Body of pancreas (tissue), 4 donors: Measurements from ENCODE around the gene HOXC10. TPM values are rescaled to one million over a fixed set of nuclear protein-coding genes. Genes with fewer than 3 reads are reported as not detected.

Experiments
- ATAC-seq: fragments of 150-250 bp; one replicate; pipeline ENCODE4 v1.9.1; 2016
- DNase-seq, 4 donors: peaks; one replicate each; pipeline ENCODE4 v3.0.0-alpha.2; 2019
- H3K27ac ChIP-seq, 4 donors: fragments of 200-600 bp; sonication (generic); 1 replicate in 3 of 4; 2 replicates in 1 of 4; pipeline versions ENCODE4 v1.5.1 to v1.6.1; 2016 to 2019; ENCODE audit warnings: mild to moderate bottlenecking in 1 of 4, mixed read lengths in 1 of 4, moderate library complexity in 1 of 4
- H3K27me3 ChIP-seq, 2 donors: fragments of 200-600 bp; sonication (generic); one replicate each; pipeline ENCODE4 v1.6.0; 2016; ENCODE audit warnings: mild to moderate bottlenecking in 1 of 2
- H3K36me3 ChIP-seq, 2 donors: fragments of 200-600 bp; sonication (generic); replicated peaks in 1 of 2; 2 replicates each; pipeline ENCODE4 v1.5.1; 2016; ENCODE audit warnings: low read depth in 2 of 2; ENCODE audit not compliant: insufficient read depth in 1 of 2
- H3K4me1 ChIP-seq: fragments of 200-600 bp; sonication (generic); one replicate; pipeline ENCODE4 v1.6.0; 2016
- H3K4me3 ChIP-seq, 2 donors: fragments of 200-600 bp; sonication (generic); 1 replicate in 1 of 2; 2 replicates in 1 of 2; pipeline ENCODE4 v1.5.1; 2016 to 2019
- H3K9me3 ChIP-seq, 3 donors: fragments of 200-600 bp; sonication (generic); 1 replicate in 2 of 3; 2 replicates in 1 of 3; pipeline ENCODE4 v1.5.1; 2016
- CTCF ChIP-seq, 7 experiments: fragments of 450-650 bp in 4 of 7; fragments of 200-600 bp in 3 of 7; sonication (generic) in 3 of 7; IDR thresholded peaks; one replicate each; pipeline ENCODE4 v1.5.1; 2016 to 2019; ENCODE audit warnings: antibody characterized with exemption in 7 of 7
- POLR2A ChIP-seq, 3 donors: fragments of 450-650 bp; IDR thresholded peaks; one replicate each; pipeline ENCODE4 v1.6.1; 2016; ENCODE audit warnings: antibody characterized with exemption in 3 of 3, mild to moderate bottlenecking in 2 of 3
- WGBS, 2 donors: methylation state at CpG; one replicate each; pipeline ENCODE4 v1.1.5; 2017; 5-methylcytosine and 5-hydroxymethylcytosine counted together
- intact Hi-C: fragments of 100-400 bp; cut with DNase I; formaldehyde crosslinking; loops from one replicate; pipeline ENCODE4 v1.15.1; 2023
- total RNA-seq, 2 donors: library from RNA; depleted of rRNA; stranded (reverse); fragments of >200 nt; gene quantifications; one replicate each; pipeline ENCODE4 v1.1.0, GENCODE V29; 2016

The HOXC10 gene
- total RNA-seq, 2 donors from 2014 or later = not detected

GRCh38 chr12:54016051-54016450 lies 31.1 kb downstream of the HOXC10 start:
- intact Hi-C loops = no loop called here
- H3K4me1 ChIP-seq = peaks cover 25% of the 10 kb centered on the region
- H3K27ac ChIP-seq = no peak overlapping the region
- no peaks in the 10 kb centered on the region for H3K36me3 ChIP-seq
- H3K4me3 ChIP-seq = no peak overlapping the region
- peaks cover 6 to 39% of the 10 kb centered on the region in 2 donors for H3K27me3 ChIP-seq
- DNase-seq (no peak), ATAC-seq (no peak)
- TF ChIP-seq POLR2A (IDR thresholded peaks at IDR 0.05) (no peak), CTCF (IDR thresholded peaks at IDR 0.05) (no peak)
- WGBS, 2 donors = 7 to 20% methylated on average over 3 of the region's 3 CpGs
- no peaks in the 10 kb centered on the region for H3K9me3 ChIP-seq

GRCh38 chr12:54016478-54016964 lies 31.6 kb downstream of the HOXC10 start:
- WGBS, 2 donors = 3 to 6% methylated on average over 18 to 25 of the region's 25 CpGs
- DNase-seq (no peak), ATAC-seq (no peak)
- intact Hi-C loops = no loop called here
- no peak overlapping the region for H3K27ac ChIP-seq
- TF ChIP-seq CTCF (IDR thresholded peaks at IDR 0.05) = no peak
- TF ChIP-seq POLR2A (IDR thresholded peaks at IDR 0.05) = no peak
- peaks cover 25% of the 10 kb centered on the region for H3K4me1 ChIP-seq
- H3K9me3 ChIP-seq = no peaks in the 10 kb centered on the region
- H3K27me3 ChIP-seq = peaks cover 6 to 35% of the 10 kb centered on the region in 2 donors
- no peaks in the 10 kb centered on the region for H3K36me3 ChIP-seq
- no peak overlapping the region for H3K4me3 ChIP-seq

GRCh38 chr12:54017027-54017788 lies 32.3 kb downstream of the HOXC10 start:
- TF ChIP-seq POLR2A (IDR thresholded peaks at IDR 0.05) (no peak), CTCF (IDR thresholded peaks at IDR 0.05) (peak in 1 of 7 experiments; percentile 13)
- Histone ChIP-seq H3K27ac (no peak overlapping the region), H3K36me3 (no peaks in the 10 kb centered on the region), H3K4me3 (peak overlapping the region in 1 of 2 donors; percentile 12), H3K27me3 (peaks cover 6 to 33% of the 10 kb centered on the region in 2 donors), H3K9me3 (no peaks in the 10 kb centered on the region), H3K4me1 (peaks cover 25% of the 10 kb centered on the region)
- 2 to 3% methylated on average over 23 to 24 of the region's 24 CpGs for WGBS, 2 donors
- intact Hi-C loops = no loop called here
- DNase-seq (peak in 1 of 4 donors; percentile 39), ATAC-seq (peak; percentile 58)

- TF ChIP-seq POLR2A (IDR thresholded peaks at IDR 0.05) = peak; percentile 15 to 57 (median 57)
- TF ChIP-seq CTCF (IDR thresholded peaks at IDR 0.05) = no peak
- ATAC-seq (peak; percentile 89), DNase-seq (peak; percentile 65 to 81 (median 68))
- intact Hi-C loops = no loop called here
- peaks cover 6 to 33% of the 10 kb centered on the region in 2 donors for H3K27me3 ChIP-seq
- no peaks in the 10 kb centered on the region for H3K9me3 ChIP-seq
- no peak overlapping the region for H3K27ac ChIP-seq
- H3K36me3 ChIP-seq = no peaks in the 10 kb centered on the region
- 0 to 5% methylated on average over 3 to 29 of the region's 34 CpGs for WGBS, 2 donors
- H3K4me3 ChIP-seq = peak overlapping the region; percentile 8 to 12
- H3K4me1 ChIP-seq = peaks cover 25% of the 10 kb centered on the region
Observed at GRCh38 chr12:54017878-54018467, 33.0 kb downstream of the HOXC10 start.
